Stimulated activated CD4-positive, alpha-beta T cell treated with anti-CD3 and anti-CD28 coated beads, Interleukin-4, amount 100 ng/mL, for 4 hours (primary cell): Measurements from ENCODE around the gene IQGAP1.
"Not testable (repeated sequence)": the region's sequence is repeated elsewhere in the genome, so short reads cannot be mapped to it uniquely, and the experiment has no call there.

Source experiments
- DNase-seq, 2 experiments: peaks; one replicate each; pipeline ENCODE4 v3.0.0-alpha.2; 2020

The IQGAP1 gene

GRCh38 chr15:90387534-90388461, at the start of gene IQGAP1:
TSS of gene IQGAP1 (plus strand) at chr15:90388242. CDS start at chr15:90388342, 100 bp downstream.
- DNase-seq, result peak; percentile 96

- no peak for DNase-seq
Observed at GRCh38 chr15:90338532-90338931, 49.5 kb upstream of the IQGAP1 start.

- no peak for DNase-seq
Observed at GRCh38 chr15:90340345-90340744, 47.7 kb upstream of the IQGAP1 start.

GRCh38 chr15:90343302-90343790, 44.7 kb upstream of the IQGAP1 start:
- no peak for DNase-seq

GRCh38 chr15:90344662-90345061, 43.4 kb upstream of the IQGAP1 start:
- no peak for DNase-seq

- DNase-seq, result no peak
Observed at GRCh38 chr15:90345857-90346256, 42.2 kb upstream of the IQGAP1 start.

- not testable (repeated sequence) for DNase-seq
Observed at GRCh38 chr15:90347431-90348065, 40.5 kb upstream of the IQGAP1 start.

GRCh38 chr15:90348456-90348855, 39.6 kb upstream of the IQGAP1 start:
- no peak for DNase-seq

GRCh38 chr15:90349072-90349471, 39.0 kb upstream of the IQGAP1 start:
- no peak for DNase-seq

- DNase-seq, result no peak
Observed at GRCh38 chr15:90349821-90350220, 38.2 kb upstream of the IQGAP1 start.

- no peak for DNase-seq
Observed at GRCh38 chr15:90351479-90352106, 36.4 kb upstream of the IQGAP1 start.

GRCh38 chr15:90352107-90352893, 35.7 kb upstream of the IQGAP1 start, which contains the start of gene ZNF774:
TSS of gene ZNF774 (plus strand) at chr15:90352284. CDS start at chr15:90354661, 2,377 bp downstream.
- DNase-seq, result peak; percentile 79 to 86

- no peak for DNase-seq
Observed at GRCh38 chr15:90354986-90355385, 33.1 kb upstream of the IQGAP1 start.

GRCh38 chr15:90358124-90359033, 29.7 kb upstream of the IQGAP1 start:
- DNase-seq, result no peak

- no peak for DNase-seq
Observed at GRCh38 chr15:90360746-90361145, 27.3 kb upstream of the IQGAP1 start.

- DNase-seq, result no peak
Observed at GRCh38 chr15:90362936-90363212, 25.2 kb upstream of the IQGAP1 start.

GRCh38 chr15:90364251-90364650, 23.8 kb upstream of the IQGAP1 start:
- DNase-seq, result no peak

GRCh38 chr15:90365414-90366055, 22.5 kb upstream of the IQGAP1 start:
- DNase-seq, result no peak

- DNase-seq, result no peak
Observed at GRCh38 chr15:90367576-90367975, 20.5 kb upstream of the IQGAP1 start.

GRCh38 chr15:90375071-90375470, 13.0 kb upstream of the IQGAP1 start:
- DNase-seq, result no peak

- DNase-seq, result peak; percentile 26 to 55
Observed at GRCh38 chr15:90376789-90377188, 11.3 kb upstream of the IQGAP1 start.
